Stimulated activated CD4-positive, alpha-beta T cell treated with anti-CD3 and anti-CD28 coated beads, Interleukin-12 subunit alpha, Interleukin-12 subunit beta, amount 100 ng/mL, for 48 hours (primary cell): ENCODE results near the gene ANKRD23.
A peak's percentile ranks its signal among the peaks of the same experiment; 100 is the strongest.

Source experiments
- DNase-seq, 3 donors: peaks; one replicate each; pipeline ENCODE4 v3.0.0-alpha.2; 2020; ENCODE audit warnings: low read depth in 2 of 3, low spot score in 1 of 3

Gene ANKRD23

DNA sequence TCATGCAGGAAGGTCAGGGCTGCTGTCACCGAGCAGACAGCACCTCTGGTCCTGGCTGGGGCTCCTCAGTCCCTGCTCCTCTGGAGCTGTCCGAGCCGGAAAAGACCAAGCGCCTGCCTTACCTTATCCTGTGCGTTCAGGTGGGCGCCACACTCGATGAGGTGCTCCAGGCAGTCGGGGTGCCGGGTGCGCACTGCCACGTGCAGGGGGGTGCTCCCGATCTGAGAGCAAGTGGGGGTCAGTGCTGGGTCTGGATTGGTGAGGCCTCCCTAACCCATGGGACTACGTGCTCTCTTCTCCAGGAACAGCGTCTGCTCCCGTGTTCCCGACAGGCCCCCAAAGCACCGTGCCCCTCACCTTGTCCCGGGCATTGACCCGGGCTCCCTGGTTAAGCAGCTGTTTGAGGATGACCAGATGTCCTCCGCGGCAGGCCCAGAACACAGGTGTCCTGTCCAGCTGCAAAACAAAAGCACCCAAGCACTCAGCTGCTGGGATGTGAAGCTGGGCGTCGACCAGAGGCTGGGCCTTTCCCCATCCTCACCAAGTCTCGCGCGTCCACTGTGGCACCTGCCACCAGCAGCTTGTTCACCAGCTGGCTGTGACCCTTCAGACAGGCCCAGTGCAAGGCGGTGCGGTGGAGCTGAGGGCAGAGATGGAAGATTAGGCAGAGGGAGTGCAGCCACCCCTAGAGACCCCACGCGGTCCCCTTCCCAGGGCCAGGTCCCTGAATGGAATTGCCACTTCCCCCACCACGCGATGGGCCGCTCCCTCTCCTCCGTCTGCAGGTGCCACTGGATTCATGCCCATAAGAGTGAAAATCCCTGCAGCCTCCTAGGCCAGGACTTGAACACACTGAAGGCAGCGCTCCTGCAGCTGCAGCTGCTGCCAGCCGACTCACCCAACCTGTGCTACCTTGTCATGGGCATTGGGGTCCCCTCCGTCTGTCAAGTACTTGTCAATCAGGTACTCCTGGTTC lies 3.7 kb downstream of the ANKRD23 start:
- no peak for DNase-seq

DNA sequence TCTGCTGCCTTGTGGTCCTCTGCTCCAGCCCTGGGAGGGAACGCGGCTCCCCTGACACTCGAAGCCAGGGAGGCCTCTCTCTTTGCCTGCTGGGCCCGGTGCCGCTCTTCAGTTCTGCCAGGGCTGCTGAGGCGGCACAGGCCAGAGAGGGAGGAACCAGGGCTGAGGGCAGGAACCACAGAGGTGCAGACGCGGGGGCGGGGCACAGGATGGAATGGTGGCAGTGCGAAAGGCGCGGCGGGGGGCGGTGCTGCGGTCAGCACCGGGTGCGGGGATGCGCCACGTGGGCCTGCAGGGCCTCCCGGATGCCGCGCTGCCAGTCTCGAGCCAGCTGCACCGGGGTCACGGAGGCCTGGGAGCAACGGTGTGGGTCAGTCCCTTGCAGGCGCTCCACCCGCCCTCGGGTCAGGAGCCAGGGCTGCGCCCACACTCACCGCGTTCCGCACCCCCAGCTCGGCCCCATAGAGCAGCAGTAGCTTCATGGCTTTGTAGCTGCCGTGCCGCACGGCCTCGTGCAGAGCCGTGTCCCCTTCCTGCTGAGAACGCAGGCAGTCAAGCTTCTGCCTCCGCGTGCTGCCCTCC lies 4.4 kb downstream of the ANKRD23 start:
- DNase-seq: peak; percentile 51 to 75 (median 61)

DNA sequence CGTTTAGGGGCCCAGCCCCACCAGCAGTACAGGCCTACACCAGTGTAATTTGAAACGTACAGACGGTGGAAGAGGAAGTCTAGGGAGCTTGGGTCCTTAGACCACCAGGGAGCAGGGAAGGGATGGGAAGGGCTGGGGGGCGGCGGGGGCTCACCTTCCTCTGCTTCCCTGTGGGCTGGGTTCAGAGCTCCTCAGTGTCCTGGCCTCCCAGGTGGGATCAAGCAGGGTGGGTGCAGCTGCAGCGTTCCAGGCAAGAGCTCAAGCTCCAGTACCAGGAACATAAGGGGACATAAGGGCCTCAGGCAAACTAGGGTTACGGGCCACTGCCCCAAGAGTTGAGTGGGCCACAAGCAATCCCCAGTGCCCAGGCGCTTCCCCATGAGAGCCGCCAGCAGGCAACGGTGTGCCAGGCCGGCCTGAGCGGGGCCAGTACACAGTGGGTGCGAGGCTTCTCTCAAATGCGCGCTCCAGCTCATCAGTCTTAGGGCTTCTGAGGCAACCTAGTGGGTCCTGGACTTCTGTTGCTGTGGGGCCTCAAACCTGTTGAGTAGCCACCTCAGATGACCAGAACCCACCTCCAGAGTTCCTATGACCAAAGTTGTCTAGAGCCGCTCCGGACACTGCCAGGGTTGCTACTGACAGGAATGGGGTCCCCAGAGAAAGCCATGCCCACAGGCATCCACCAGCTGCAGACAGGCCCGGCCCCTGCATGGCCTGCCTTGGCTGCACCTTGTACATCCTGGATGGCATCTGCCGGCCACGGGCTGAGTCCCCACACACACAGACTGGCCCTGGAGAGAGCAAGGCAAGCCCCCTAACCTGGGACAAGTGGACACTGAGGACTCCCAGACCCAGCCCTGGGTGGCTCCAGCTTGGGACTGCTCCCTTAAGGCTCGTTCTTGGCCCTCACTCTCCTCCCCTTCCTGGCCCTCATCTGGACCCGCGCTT lies 5.2 kb downstream of the ANKRD23 start:
- DNase-seq: no peak

DNA sequence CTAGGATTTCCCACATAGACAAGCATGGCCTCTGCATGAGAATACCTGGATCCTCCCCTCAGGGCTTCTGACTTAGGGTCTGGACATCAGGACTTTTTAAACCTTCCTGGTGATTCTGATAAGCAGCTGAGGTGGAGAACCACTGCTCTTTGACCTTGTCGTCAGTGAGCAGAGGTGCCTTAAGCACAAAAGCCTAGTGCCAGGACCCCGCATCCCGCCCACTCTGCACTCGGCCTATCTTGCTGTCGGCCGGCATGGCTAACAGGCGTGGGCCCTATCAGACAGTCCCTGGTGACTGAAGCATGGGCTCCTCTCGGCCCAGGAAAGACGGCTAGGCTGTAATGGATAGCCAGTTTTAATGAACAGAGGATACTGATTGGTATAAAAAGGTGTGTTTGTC lies 6.2 kb downstream of the ANKRD23 start:
- no peak for DNase-seq

DNA sequence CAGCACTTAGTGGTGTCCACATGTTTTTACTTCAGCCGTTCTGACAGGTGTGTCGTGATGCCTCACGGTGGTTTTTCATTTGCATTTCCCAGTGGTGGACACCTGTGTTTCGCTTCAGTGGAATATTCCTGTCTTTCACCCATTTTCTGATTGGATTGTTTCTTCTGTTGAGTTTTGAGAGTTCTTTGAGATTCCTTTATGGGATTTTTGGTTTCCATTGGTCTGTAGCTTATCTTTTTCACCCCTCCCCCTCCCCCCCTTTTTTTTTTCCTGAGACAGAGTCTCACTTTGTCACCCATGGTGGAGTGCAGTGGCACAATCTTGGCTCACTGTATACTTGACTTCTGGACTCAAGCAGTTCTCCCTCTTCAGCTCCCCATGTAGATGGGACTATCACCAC lies 8.0 kb downstream of the ANKRD23 start:
- DNase-seq: no peak

DNA sequence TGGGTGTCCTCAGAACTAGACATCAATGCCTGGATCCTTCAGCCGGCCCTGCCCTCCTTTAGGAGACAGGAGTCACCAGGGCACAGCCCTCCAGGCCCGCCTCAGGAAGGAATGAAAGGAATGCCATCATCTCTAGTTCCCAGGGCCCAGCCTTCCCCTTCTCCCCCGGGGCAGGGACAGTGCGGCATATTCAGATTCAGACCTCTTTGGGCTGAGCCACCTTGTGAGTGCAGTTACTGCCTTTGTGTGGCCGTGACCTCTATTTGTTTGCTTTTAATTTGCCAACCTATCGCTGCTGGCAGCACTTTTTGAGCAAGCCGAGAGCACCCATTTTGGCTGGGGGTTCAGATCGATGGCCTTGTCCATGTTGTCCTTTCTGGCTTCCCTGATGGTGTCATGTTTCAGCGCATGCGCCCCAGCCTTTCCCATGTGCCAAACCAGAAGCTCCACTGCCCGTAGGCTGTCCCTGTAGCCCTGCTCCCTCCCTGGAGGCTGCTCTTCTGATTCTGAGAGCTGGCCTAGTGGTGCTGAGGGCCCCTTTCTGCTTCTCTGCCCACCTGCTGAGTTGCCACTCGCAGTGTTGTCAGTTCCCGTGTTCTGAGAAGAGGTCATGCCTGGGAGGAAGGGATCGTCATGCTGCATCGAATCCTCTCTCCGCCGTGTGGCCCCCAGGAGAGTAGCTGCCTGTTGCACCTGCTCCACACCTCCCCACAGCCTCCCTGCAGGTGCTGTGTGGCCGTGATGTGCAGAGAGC lies 10.9 kb downstream of the ANKRD23 start:
- DNase-seq: no peak

DNA sequence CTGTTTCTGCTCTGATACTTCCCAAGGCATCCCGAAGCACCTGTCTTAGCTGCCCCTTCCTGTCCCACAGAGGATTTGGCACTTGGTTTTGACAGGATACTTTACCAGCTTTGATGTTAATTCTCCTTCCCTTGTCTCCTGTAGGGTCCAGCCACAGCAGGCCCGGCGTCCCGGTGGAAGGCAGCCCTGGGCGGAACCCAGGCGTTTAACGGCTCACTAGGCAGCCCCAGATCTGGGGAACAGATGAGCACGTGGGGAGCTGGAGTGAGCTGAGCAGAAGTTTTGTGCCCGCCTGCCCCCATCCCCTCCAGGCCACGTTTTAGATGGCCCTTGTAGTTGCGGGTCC lies 11.4 kb downstream of the ANKRD23 start:
- DNase-seq: no peak

DNA sequence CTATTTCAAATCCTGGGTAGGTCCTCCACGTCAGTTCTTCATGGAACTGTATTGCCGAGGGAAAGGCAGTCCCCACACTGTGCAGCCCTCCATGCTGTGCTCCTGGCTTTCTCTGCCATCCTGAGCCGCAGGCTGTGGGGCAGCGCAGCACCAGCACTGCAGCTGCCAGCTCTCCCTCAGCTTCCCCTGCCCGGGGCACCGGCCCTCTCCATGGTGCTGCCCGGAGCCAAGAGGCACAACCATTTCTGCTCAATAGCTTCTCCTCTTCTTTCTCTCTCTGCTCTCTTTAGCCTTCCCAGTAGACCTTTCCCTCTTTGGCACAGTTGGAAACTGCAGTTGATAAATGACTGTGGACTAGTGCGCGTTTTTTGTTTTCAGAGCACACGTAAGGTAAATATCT lies 12.1 kb downstream of the ANKRD23 start:
- DNase-seq: no peak

DNA sequence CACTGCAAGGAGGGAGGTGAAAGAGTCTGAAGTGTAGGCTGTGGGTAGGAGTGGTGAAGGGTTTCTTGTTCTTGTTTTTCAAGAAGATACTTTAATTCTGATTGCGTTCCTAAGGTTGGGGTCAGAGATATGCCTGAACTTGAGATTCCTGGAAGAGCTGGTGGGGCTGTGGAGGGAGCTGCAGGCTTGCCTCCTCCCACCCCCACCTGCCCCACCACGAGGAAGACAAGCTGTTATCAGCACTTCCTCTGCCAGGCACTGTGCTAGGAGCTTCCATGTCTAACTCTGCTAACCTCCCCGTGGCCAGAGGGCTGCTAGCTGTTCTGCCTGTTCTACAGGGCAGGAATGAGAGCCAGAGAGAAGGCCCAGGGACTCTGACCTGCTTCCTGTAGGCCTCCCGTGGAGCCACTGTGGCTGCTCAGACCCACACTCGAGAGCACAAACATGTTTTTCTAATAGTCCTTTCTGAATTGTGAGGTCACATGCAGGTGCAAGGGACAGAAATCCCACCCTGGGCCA lies 13.7 kb downstream of the ANKRD23 start:
- DNase-seq: no peak

DNA sequence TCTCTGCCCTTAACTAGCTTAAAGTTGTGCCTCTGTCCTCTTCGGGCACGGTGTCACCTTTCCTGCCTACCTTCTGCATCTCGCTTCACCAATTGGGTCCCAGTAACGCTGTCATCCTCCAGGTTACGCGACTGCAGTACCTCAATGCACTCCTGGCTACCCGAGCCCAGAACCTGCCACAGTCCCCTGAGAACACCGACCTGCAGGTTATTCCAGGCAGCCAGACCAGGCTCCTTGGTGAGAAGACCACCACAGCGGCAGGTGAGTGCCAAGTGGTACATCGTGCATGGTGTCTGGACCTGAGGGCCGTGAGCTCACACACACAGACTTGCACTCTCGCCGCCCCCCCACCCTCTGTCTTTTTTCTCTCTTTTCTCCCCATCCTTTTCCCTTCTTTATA lies 14.9 kb downstream of the ANKRD23 start:
- DNase-seq: no peak

DNA sequence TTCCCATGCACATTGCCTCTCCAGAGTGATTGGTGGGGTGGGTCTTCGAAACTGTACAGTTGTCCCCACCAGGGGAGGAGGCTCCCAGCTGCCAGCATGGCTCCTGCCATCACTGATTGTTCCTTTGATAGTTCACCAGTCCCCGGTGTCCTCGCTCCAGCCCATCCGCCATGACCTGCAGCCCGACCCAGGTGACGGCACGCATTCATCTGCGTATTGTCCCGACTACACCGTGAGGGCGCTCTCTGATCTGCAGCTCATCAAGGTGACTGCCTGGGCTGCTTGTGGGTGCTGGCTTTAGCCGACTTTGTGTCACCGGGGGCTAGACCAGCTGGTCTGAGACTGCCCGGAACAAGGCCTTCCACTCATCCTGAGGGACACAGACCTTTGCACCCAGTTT lies 15.4 kb downstream of the ANKRD23 start:
- DNase-seq: no peak

DNA sequence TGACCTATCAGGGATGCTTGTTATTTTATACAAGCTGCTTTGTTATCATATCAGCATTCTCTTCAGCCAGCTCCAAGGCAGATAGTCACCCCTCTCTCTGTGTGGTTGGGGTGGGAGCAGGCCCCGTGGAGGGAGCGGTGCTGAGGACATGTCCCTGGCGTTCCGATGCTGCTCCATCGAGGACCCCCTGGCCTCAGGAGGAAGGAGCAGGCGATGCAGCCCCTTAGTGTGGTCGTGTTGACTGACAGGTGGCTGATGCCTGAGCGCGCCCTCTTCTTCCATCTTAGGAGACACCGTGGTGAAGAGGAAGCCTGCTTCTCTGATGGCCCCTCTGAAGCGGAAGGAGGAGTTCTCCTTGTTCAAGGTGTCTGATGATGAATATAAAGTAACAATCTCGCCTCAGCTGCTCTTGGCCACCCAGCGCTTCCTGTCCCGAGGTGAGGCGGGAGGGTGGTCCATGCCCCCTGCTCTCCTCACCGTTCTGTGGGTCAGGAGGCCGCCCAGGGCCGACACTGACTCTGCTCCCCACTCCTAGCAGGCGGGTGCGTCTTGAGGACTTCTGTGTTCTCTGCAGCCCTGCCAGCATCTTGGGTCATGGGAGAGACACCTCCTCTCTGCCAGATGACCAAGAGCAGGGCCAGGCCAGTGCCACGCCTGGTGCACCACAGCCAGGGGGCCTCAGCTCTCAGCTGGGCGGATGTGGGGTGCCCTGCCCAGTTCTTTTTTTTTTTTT lies 17.1 kb downstream of the ANKRD23 start:
- DNase-seq: no peak

DNA sequence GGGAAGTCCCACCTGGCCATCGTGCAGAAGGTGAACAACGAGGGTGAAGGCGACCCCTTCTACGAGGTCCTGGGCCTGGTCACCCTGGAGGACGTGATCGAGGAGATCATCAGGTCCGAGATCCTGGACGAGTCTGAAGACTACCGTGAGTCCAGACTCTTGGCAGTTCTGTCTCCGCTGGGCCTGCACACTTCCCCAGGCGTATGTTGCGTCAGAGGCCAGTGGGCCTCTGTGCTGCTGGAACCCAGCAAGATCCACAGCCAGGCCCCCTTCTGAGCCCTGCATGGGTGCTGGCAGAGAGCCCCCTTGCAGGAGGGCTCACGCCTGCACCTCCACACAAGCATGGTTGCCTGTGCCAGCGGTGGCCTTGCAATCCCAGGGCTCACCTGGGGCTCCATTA lies 18.8 kb downstream of the ANKRD23 start:
- no peak for DNase-seq

DNA sequence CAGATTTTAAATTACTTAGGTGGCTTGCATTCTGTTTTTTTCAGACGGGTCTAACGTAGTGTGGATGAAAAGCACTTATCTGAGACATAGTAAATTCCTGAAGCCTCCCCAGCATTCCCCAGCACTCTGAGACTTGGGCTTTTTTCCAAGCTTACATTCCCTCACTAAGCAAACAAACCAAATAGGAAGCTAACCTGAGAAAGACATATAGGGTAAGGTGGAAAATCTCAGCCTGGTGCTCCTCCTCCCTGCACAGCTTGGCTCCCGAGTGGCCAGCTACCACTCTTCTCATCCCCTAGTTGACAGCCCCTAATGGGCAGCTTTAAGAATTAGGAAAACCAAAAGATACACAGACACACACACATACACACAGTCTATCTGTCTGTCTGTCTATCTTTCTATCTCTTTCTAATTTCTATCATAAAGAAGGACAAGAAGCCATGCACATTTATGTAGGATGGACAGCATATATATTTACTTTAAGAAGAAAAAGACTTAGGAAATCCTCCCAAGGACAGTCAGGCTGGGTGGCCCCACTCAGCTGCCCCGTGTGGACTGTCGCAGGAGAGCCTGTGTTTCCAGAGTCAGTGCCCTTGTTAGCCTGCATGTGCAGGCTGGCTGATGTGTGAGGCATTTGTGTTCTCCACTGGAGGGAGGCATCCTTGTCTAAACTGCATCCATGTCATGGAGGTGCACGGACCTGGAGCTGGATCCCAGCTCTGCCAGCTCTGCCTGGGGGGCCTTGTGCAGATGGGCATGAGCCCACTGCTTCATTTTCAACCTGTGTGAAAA lies 19.5 kb downstream of the ANKRD23 start:
- no peak for DNase-seq

DNA sequence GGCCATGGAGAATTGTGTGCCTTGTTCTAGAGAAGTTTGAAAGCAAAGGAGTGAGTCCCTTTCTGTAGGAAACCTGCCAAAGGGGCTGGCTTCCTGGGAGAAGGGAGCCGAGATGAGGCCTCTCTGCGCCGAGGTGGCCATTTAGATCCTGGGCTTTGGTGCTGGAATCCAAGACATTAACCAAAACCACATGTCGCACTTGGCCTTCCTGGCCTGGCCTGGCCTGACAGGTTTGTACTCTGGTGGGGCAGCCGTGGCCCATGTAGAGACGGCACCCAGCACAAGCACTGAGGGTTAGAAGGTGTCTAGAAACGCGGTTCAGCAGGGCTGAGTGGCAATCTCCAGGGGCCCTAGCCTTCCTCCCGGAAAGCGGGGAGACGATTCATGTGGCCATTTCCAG lies 20.6 kb downstream of the ANKRD23 start:
- no peak for DNase-seq

DNA sequence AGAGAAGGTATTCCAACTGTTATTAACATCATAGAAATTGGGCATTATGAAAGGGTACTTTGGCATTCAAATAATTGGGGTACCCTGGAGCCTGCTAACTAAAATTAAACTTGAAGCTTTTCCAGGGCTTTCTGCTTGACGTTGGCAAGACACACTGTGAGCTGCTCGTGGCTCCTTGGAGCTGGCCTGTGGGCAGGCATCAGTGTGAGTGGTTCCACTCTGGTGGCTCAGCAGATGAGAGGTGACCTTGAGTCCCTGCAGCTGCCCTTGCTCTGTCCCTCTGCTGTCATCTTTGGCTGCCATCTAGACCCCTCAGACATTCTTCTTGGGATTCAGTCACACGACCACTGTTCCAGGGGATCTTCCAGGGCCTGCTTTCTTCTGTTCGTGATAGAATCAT lies 21.0 kb downstream of the ANKRD23 start:
- DNase-seq: no peak

DNA sequence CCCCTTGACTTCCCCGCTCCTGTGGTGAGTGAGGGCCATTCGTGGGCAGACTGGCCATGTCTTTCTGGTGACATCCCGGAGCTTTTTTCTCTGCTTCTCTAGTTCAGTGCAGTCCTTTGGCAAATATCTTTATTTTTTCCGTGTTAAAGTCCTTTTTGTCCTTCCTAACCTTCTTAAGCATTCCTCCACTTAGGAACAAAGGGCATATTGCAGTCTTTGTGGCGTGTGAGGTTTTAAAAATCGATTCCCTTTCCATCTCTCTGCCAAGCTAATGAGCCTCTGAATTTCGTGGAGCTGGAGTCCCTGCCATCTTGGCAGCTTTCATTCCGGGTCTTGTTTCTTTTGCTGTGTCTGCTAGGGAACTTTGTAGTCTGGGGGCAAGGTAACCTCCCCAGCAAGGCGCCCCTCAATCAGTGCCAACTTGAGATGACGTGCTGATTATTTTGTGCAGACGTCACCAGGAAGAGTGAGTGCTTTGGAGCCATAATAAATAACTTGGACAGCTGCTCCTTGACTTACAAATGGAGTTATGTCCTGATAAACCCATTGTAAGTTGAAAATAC lies 22.6 kb downstream of the ANKRD23 start:
- no peak for DNase-seq

DNA sequence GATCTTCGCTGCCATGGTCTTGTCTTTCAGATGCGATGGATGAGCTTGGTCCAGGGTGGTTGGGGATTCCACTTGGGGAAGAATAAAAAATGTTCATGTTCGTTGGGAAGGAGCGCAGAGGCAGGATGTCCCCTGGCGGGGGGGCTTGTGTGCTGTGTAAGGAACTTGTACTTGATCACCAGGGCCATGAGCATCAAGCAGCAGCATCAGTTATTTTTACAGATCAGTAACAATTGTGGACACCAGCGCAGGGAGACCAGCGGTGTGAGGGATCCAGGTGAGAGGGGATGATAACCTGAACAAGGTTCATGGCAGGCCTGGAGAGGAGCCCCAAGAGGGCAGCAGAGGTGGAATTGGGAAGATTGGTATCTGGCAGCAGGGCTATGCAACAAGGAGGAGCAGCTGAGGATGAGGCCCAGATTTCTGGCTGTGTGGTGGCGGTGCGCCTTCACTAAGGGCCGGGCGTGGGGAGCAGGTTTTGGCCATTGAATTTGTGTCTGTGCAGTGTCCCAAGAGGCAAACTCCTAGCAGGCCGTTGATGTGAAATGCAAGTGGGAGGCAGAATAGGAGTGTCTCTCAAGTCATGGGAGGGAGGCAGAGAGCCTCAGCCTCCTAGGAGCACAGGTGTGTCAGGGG lies 23.8 kb downstream of the ANKRD23 start:
- DNase-seq: no peak
